HepG2 (cell line): Measurements from ENCODE around the gene SERPINA6. TPM values are rescaled to one million over a fixed set of nuclear protein-coding genes. Genes with fewer than 3 reads are reported as not detected.

Experiments
- CEBPB ChIP-seq: IDR thresholded peaks from 2 replicates; pipeline ENCODE4 v1.6.1; 2011; ENCODE audit warnings: low read depth, low read length, improper control_type of control experiment, borderline replicate concordance
- FOXC1 ChIP-seq: sonication (generic); formaldehyde crosslinking; IDR thresholded peaks from 2 replicates; pipeline ENCODE4 v1.8.0; 2022; ENCODE audit warnings: mild to moderate bottlenecking, missing genetic modification reagents, borderline replicate concordance
- GABPA ChIP-seq, 2 experiments: IDR thresholded peaks; 2 replicates each; pipeline ENCODE4 v1.6.1; 2011 to 2016; ENCODE audit warnings: low read depth in 2 of 2, low read length in 1 of 2, missing biosample characterization in 1 of 2, missing genetic modification characterization in 1 of 2
- GZF1 ChIP-seq: sonication (generic); formaldehyde crosslinking; IDR thresholded peaks from 2 replicates; pipeline ENCODE4 v1.5.1; 2020; ENCODE audit warnings: mild to moderate bottlenecking, missing genetic modification reagents
- RFXANK ChIP-seq: IDR thresholded peaks from 2 replicates; pipeline ENCODE4 v1.6.1; 2016
- SNRNP70 ChIP-seq: fragments of 200-400 bp; formaldehyde crosslinking; IDR thresholded peaks from 2 replicates; pipeline ENCODE4 v1.6.1; 2017; ENCODE audit warnings: mild to moderate bottlenecking, low read depth, low read length, moderate library complexity
- SP5 ChIP-seq: IDR thresholded peaks from 2 replicates; pipeline ENCODE4 v1.6.1; 2016; ENCODE audit warnings: low read depth, borderline replicate concordance
- TCF12 ChIP-seq, 2 experiments: fragments of 450-650 bp in 1 of 2; sonication (generic) in 1 of 2; formaldehyde crosslinking in 1 of 2; IDR thresholded peaks; 2 replicates each; pipeline versions ENCODE4 v1.6.1 to v1.8.0; 2017 to 2022; ENCODE audit warnings: antibody characterized with exemption in 1 of 2, mild to moderate bottlenecking in 1 of 2, missing genetic modification reagents in 1 of 2, moderate library complexity in 1 of 2
- TCF7 ChIP-seq: sonication (generic); IDR thresholded peaks from 2 replicates; pipeline ENCODE4 v1.6.1; 2016; ENCODE audit warnings: antibody characterized with exemption, low read depth
- ZBTB21 ChIP-seq: sonication (generic); formaldehyde crosslinking; IDR thresholded peaks from 2 replicates; pipeline ENCODE4 v1.4.0; 2020; ENCODE audit warnings: missing genetic modification reagents
- ZBTB43 ChIP-seq: sonication (generic); formaldehyde crosslinking; conservative IDR thresholded peaks from 2 replicates; pipeline ENCODE4 v1.4.0; 2020; ENCODE audit warnings: missing genetic modification reagents
- ZNF318 ChIP-seq: sonication (generic); formaldehyde crosslinking; IDR thresholded peaks from 2 replicates; pipeline ENCODE4 v1.4.0; 2020; ENCODE audit warnings: mild to moderate bottlenecking, missing genetic modification reagents
- ZNF362 ChIP-seq: sonication (generic); formaldehyde crosslinking; IDR thresholded peaks from 2 replicates; pipeline ENCODE4 v1.4.0; 2020; ENCODE audit warnings: missing genetic modification reagents, mild to moderate bottlenecking, borderline replicate concordance
- ZNF709 ChIP-seq: sonication (generic); formaldehyde crosslinking; IDR thresholded peaks from 2 replicates; pipeline ENCODE4 v1.5.0; 2020; ENCODE audit warnings: mild to moderate bottlenecking, missing genetic modification reagents
- ZNF770 ChIP-seq: sonication (generic); formaldehyde crosslinking; IDR thresholded peaks from 2 replicates; pipeline ENCODE4 v1.5.0; 2020; ENCODE audit warnings: mild to moderate bottlenecking, missing genetic modification reagents
- ZNF841 ChIP-seq: sonication (generic); formaldehyde crosslinking; IDR thresholded peaks from 2 replicates; pipeline ENCODE4 v1.8.1; 2023; ENCODE audit warnings: missing genetic modification reagents, borderline replicate concordance
- polyA plus RNA-seq, 8 experiments: library from polyadenylated mRNA; depleted of rRNA in 3 of 8; stranded (reverse) in 7 of 8; unstranded in 1 of 8; fragments of >200 nt; fragmentation: Illumina TruSeq in 4 of 8; extraction: Trizol in 4 of 8; gene quantifications; 2 replicates each; pipeline versions ENCODE4 v1.2.1 to v1.2.3, GENCODE V29; 2011 to 2016; ENCODE audit warnings: low read depth in 4 of 8, missing spikeins in 1 of 8, mixed read lengths in 1 of 8; ENCODE audit not compliant: insufficient read depth in 1 of 8
- total RNA-seq, 5 experiments: library from RNA; depleted of rRNA; stranded (reverse); fragments of >200 nt; fragmentation: Illumina TruSeq; extraction: Trizol; gene quantifications; 2 replicates each; pipeline ENCODE4 v1.2.3, GENCODE V29; 2016; ENCODE audit warnings: low read depth in 1 of 5

Gene SERPINA6
- total and polyA plus RNA-seq, 2 of the 13 experiments (the other 11 are each of a cell fraction or from before 2014, with no cell fraction given), result 260 to 333 TPM

- TF ChIP-seq ZNF318 (CRISPR knock-in tag) (no peak), FOXC1 (CRISPR knock-in tag) (no peak), TCF12 (IDR thresholded peaks at IDR 0.05) (no peak), TCF12 (CRISPR knock-in tag; IDR thresholded peaks at IDR 0.05) (peak; percentile 51; the same call in 1 of the 2 replicates), ZBTB43 (0 out of 2 replicates have a peak, but pooled peaks have one; percentile 44), SP5 (CRISPR knock-in tag) (peak; percentile 56; the same call in 1 of the 2 replicates), GABPA (IDR thresholded peaks at IDR 0.05; ENCODE audit: low read depth, low read length) (no peak), GABPA (CRISPR knock-in tag; IDR thresholded peaks at IDR 0.05; ENCODE audit: low read depth) (no peak), SNRNP70 (no peak), CEBPB (peak; percentile 67), TCF7 (peak; percentile 66), GZF1 (CRISPR knock-in tag) (no peak), ZNF841 (no peak), ZNF362 (peak; percentile 92), ZNF709 (CRISPR knock-in tag) (peak; percentile 69; the same call in 1 of the 2 replicates), ZBTB21 (peak; percentile 47; the same call in 1 of the 2 replicates), ZNF770 (CRISPR knock-in tag) (no peak), RFXANK (CRISPR knock-in tag) (no peak)
Measured at GRCh38 chr14:94340533-94340932, 17.4 kb upstream of the SERPINA6 start (continued).
